Naive B cell (primary cell): ENCODE measurements around the gene ZBTB17. TPM values are rescaled to one million over a fixed set of nuclear protein-coding genes. Genes with fewer than 3 reads are reported as not detected.
"Not testable (repeated sequence)": the region's sequence is repeated elsewhere in the genome, so short reads cannot be mapped to it uniquely, and the experiment has no call there.

ENCODE experiments used
- ATAC-seq, 2 donors: fragments of 150-1000 bp; cut with Tn5 transposase; 2 replicates each; pipeline ENCODE4 v1.10.0; 2021; ENCODE audit warnings: low read depth in 2 of 2, mild to moderate bottlenecking in 2 of 2, moderate library complexity in 2 of 2
- DNase-seq: peaks from one replicate; pipeline ENCODE4 v3.0.0; 2022
- H3K27ac Mint-ChIP-seq, 6 donors: one replicate each; pipeline ENCODE4 v1.8.0; 2020 to 2022; ENCODE audit warnings: mild to moderate bottlenecking in 6 of 6, mixed read lengths in 6 of 6, moderate library complexity in 5 of 6, inconsistent platforms in 2 of 6
- H3K27me3 Mint-ChIP-seq, 3 donors: one replicate each; pipeline ENCODE4 v1.8.0; 2021 to 2022; ENCODE audit warnings: mixed read lengths in 3 of 3, mild to moderate bottlenecking in 1 of 3
- H3K36me3 Mint-ChIP-seq, 2 donors: one replicate each; pipeline ENCODE4 v1.8.0; 2020 to 2022; ENCODE audit warnings: mixed read lengths in 2 of 2, inconsistent platforms in 1 of 2, mild to moderate bottlenecking in 1 of 2
- H3K4me1 Mint-ChIP-seq, 3 donors: one replicate each; pipeline ENCODE4 v1.8.0; 2020 to 2022; ENCODE audit warnings: mixed read lengths in 3 of 3, inconsistent platforms in 1 of 3, mild to moderate bottlenecking in 1 of 3, moderate library complexity in 1 of 3
- H3K4me3 Mint-ChIP-seq, 8 donors: one replicate each; pipeline ENCODE4 v1.8.0; 2020 to 2022; ENCODE audit warnings: mild to moderate bottlenecking in 8 of 8, mixed read lengths in 8 of 8, moderate library complexity in 8 of 8, inconsistent platforms in 2 of 8
- H3K9me3 Mint-ChIP-seq, 7 donors: one replicate each; pipeline ENCODE4 v1.8.0; 2020 to 2022; ENCODE audit warnings: mixed read lengths in 7 of 7, mild to moderate bottlenecking in 5 of 7, inconsistent platforms in 2 of 7, moderate library complexity in 1 of 7
- polyA plus RNA-seq, 6 donors: library from polyadenylated mRNA; unstranded; fragments of 300-500 nt; fragmentation: Illumina TruSeq; gene quantifications; one replicate each; pipeline ENCODE4 v1.2.3, GENCODE V29; 2021; ENCODE audit warnings: low read depth in 6 of 6

Gene ZBTB17
- polyA plus RNA-seq, 6 donors from 2014 or later, result 3.6 to 34.9 (median 10.0) TPM

DNA sequence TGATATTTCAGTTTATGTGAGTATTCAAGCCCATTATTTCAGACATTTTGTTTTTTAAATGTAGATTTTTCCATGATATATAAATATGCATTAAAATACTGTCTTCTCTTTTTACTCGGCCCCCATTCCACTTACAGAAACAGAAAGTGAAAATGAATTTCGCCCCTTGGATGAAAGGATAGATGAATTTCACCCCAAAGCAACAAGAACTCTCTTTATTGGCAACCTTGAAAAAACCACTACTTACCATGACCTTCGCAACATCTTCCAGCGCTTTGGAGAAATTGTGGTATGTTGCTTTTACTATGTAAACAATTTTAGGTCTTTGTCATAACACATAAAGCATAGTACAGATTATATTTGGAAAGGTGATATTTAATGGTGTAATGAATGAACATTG is 59.9 kb downstream of the ZBTB17 start:
- Mint-ChIP-seq H3K36me3 (peaks cover 0 to 10% of the 10 kb centered on the region in 2 donors), H3K27ac (peak overlapping the region in 3 of 6 donors; percentile 25 to 75 (median 73)), H3K27me3 (no peaks in the 10 kb centered on the region), H3K9me3 (no peaks in the 10 kb centered on the region), H3K4me3 (peak overlapping the region in 1 of 8 donors; percentile 1), H3K4me1 (peaks cover 8 to 20% (median 19%) of the 10 kb centered on the region in 3 donors)
- ATAC-seq (no peak), DNase-seq (no peak)

DNA sequence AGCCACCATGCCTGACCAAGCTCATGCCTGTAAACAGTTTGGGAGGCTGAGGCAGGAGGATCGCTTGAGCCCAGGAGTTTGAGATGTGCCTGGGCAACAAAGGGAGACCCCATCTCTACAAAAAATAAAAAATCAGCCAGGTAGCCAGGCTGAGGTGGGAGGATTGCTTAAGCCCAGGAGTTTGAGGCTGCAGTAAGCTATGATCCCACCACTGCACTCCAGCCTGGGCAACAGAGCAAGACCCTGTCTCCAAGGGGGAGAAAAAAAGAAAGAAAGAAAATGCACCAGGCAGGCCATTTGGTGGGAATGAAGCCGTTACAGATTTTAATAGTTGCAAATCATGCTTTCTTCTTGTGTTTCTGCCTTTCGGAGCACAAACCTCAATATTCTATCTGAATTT is 62.3 kb downstream of the ZBTB17 start:
- not testable (repeated sequence) for DNase-seq, H3K9me3 Mint-ChIP-seq, ATAC-seq, H3K27me3 Mint-ChIP-seq, H3K4me3 Mint-ChIP-seq
- H3K27ac Mint-ChIP-seq, result peak overlapping the region in 2 of 6 donors; percentile 31 to 57
- peaks cover 8 to 22% (median 19%) of the 10 kb centered on the region in 3 donors for H3K4me1 Mint-ChIP-seq
- peaks cover 0 to 10% of the 10 kb centered on the region in 2 donors for H3K36me3 Mint-ChIP-seq

DNA sequence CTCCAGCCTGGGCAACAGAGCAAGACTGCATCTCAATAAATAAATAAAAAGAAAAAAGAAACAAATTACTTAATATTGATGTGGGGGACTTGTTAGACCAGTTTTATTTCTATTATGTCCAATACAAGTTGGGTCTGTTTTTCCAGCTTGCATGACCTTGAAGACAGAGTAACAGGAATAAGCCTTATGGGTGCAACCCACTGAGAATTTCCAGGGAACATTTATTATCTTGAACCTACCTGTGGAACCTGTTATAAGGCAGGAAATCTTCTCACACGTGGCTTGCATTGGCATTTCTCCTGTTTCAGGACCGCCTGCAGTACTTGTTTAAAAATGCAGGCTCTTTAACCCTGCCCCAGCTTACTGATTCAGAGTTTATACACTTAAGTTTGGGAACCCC is 64.0 kb downstream of the ZBTB17 start:
- Mint-ChIP-seq H3K4me1 (peaks cover 8 to 20% (median 18%) of the 10 kb centered on the region in 3 donors), H3K4me3 (no peak overlapping the region), H3K27me3 (no peaks in the 10 kb centered on the region), H3K27ac (peak overlapping the region in 1 of 6 donors; percentile 30), H3K36me3 (peaks cover 0 to 10% of the 10 kb centered on the region in 2 donors), H3K9me3 (no peaks in the 10 kb centered on the region)
- no peak for DNase-seq
- ATAC-seq, result no peak

- no peak for ATAC-seq
- DNase-seq, result no peak
- peak overlapping the region in 1 of 6 donors; percentile 9 for H3K27ac Mint-ChIP-seq
- peaks cover 0 to 10% of the 10 kb centered on the region in 2 donors for H3K36me3 Mint-ChIP-seq
- H3K27me3 Mint-ChIP-seq, result no peaks in the 10 kb centered on the region
- H3K4me1 Mint-ChIP-seq, result peaks cover 4 to 13% (median 10%) of the 10 kb centered on the region in 3 donors
- no peaks in the 10 kb centered on the region for H3K9me3 Mint-ChIP-seq
- no peak overlapping the region for H3K4me3 Mint-ChIP-seq
Observed at GRCh38 chr1:15911141-15911540, 64.8 kb downstream of the ZBTB17 start.

DNA sequence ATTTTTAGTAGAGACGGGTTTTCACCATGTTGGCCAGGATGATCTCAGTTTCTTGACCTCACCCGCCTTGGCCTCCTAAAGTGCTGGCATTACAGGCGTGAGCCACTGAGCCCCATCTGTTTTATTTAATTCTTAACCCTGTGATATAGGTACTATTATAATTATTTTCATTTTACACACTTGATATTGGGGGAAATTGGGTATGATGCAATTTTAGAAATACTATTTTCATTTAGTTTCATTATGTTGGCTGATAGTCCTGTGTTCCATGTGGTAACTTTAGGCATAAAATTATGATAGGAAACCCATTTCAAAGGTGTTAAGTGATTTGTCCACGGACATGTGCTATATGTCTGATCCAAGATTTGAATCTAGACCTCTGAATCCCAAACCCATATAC is 67.3 kb downstream of the ZBTB17 start:
- peak overlapping the region in 1 of 6 donors; percentile 20 for H3K27ac Mint-ChIP-seq

DNA sequence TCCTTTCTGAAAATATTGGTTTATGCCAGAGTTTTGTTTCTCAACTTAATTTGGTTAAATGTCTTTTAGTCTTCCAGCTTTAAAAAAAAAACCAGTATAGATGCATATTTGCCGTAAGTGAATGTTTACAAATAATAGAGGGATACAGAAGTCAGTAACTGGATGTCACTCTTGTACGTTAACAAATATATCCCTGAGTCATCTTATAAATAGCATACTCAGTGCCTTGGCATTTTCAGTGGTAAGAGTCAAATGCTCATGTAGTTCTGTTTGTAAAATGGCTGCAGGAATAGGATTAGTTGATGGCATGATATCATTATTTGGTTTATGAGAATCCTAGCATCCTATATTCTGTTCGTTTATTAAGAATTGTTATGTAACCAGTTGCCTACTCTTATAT is 73.0 kb downstream of the ZBTB17 start:
- H3K36me3 Mint-ChIP-seq, result peaks cover 5 to 8% of the 10 kb centered on the region in 2 donors
- ATAC-seq (no peak), DNase-seq (no peak)
- no peaks in the 10 kb centered on the region for H3K27me3 Mint-ChIP-seq
- H3K27ac Mint-ChIP-seq, result peak overlapping the region in 2 of 6 donors; percentile 26 to 52
- H3K4me3 Mint-ChIP-seq, result no peak overlapping the region
- H3K9me3 Mint-ChIP-seq, result no peaks in the 10 kb centered on the region
- peaks cover 11 to 38% (median 12%) of the 10 kb centered on the region in 3 donors for H3K4me1 Mint-ChIP-seq

More for the DNA sequence above, 67.3 kb downstream of the ZBTB17 start:
- Mint-ChIP-seq H3K9me3 (no peaks in the 10 kb centered on the region), H3K4me3 (no peak overlapping the region), H3K36me3 (peaks cover 0 to 7% of the 10 kb centered on the region in 2 donors), H3K27me3 (no peaks in the 10 kb centered on the region), H3K4me1 (peaks cover 0 to 6% (median under 1%) of the 10 kb centered on the region in 3 donors)
- ATAC-seq (no peak), DNase-seq (no peak)

DNA sequence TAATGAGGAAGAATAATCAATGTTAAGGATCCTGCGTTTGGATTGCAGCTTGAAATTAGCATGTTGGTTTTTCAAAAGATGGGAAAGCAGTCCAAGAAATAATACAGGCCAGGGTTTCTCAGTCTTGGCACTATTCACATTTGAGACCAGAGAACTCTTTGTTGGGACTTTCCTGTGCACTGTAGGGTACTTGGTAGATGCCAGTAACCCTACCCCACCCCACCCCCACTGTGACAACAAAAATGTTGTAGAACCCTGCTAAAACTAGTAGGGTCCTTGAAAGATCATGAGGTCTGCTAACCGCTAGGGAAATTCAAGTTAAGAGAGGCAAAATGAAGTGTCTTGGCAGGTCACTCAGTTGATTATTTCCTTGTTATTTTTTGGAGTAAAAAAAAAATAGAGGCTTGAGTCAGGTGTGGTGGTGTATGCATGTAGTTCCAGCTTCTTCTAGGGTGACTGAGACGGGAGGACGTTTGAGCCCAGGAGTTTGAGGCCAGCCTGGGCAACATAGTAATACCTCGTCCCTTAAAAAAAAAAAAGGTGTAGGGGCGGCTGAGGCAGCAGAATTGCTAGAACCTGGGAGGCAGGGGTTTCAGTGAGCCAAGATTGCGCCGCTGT is 75.1 kb downstream of the ZBTB17 start:
- Mint-ChIP-seq H3K36me3 (peaks cover 5 to 8% of the 10 kb centered on the region in 2 donors), H3K4me1 (peaks cover 13 to 46% (median 21%) of the 10 kb centered on the region in 3 donors), H3K27ac (peak overlapping the region in 1 of 6 donors; percentile 23), H3K4me3 (no peak overlapping the region), H3K27me3 (no peaks in the 10 kb centered on the region), H3K9me3 (no peaks in the 10 kb centered on the region)
- DNase-seq (no peak), ATAC-seq (no peak)

- DNase-seq (no peak), ATAC-seq (no peak)
- no peaks in the 10 kb centered on the region for H3K9me3 Mint-ChIP-seq
- peaks cover 8 to 10% of the 10 kb centered on the region in 2 donors for H3K36me3 Mint-ChIP-seq
- H3K27ac Mint-ChIP-seq, result peak overlapping the region in 2 of 6 donors; percentile 38 to 47
- peak overlapping the region in 1 of 8 donors; percentile 5 for H3K4me3 Mint-ChIP-seq
- peaks cover 17 to 48% (median 21%) of the 10 kb centered on the region in 3 donors for H3K4me1 Mint-ChIP-seq
- H3K27me3 Mint-ChIP-seq, result no peaks in the 10 kb centered on the region
Observed at GRCh38 chr1:15899266-15899665, 76.6 kb downstream of the ZBTB17 start.

- not testable (repeated sequence) for H3K9me3 Mint-ChIP-seq, H3K36me3 Mint-ChIP-seq, H3K27me3 Mint-ChIP-seq, ATAC-seq, DNase-seq
- Mint-ChIP-seq H3K27ac (peak overlapping the region in 1 of 6 donors; percentile 44), H3K4me3 (peak overlapping the region in 1 of 8 donors; percentile 53), H3K4me1 (peaks cover 21 to 53% (median 23%) of the 10 kb centered on the region in 3 donors)
Observed at GRCh38 chr1:15896841-15897610, 78.9 kb downstream of the ZBTB17 start.

- ATAC-seq (no peak), DNase-seq (no peak)
- H3K4me3 Mint-ChIP-seq, result peak overlapping the region in 1 of 8 donors; percentile 49
- H3K27me3 Mint-ChIP-seq, result no peaks in the 10 kb centered on the region
- peaks cover 10 to 15% of the 10 kb centered on the region in 2 donors for H3K36me3 Mint-ChIP-seq
- no peaks in the 10 kb centered on the region for H3K9me3 Mint-ChIP-seq
- peak overlapping the region in 2 of 6 donors; percentile 25 to 46 for H3K27ac Mint-ChIP-seq
- peaks cover 23 to 42% (median 23%) of the 10 kb centered on the region in 3 donors for H3K4me1 Mint-ChIP-seq
Observed at GRCh38 chr1:15895233-15895632, 80.7 kb downstream of the ZBTB17 start.

GRCh38 chr1:15892857-15893599 is 82.9 kb downstream of the ZBTB17 start:
- H3K4me3 Mint-ChIP-seq, ATAC-seq: not testable (repeated sequence)
- H3K4me1 Mint-ChIP-seq, result peaks cover 22 to 49% (median 23%) of the 10 kb centered on the region in 3 donors

More at GRCh38 chr1:15892857-15893599, 82.9 kb downstream of the ZBTB17 start:
- not testable (repeated sequence) for H3K36me3 Mint-ChIP-seq, H3K27me3 Mint-ChIP-seq, DNase-seq, H3K9me3 Mint-ChIP-seq
- H3K27ac Mint-ChIP-seq, result peak overlapping the region in 4 of 6 donors; percentile 18 to 73 (median 40)
